Psoas muscle (tissue), 8 donors: Measurements from ENCODE around the gene PMEPA1. TPM values are rescaled to one million over a fixed set of nuclear protein-coding genes. Genes with fewer than 3 reads are reported as not detected.

Source experiments
- ATAC-seq, 4 donors: fragments of 200-7000 bp; cut with Tn5 transposase; one replicate each; pipeline ENCODE4 v1.9.1; 2020; ENCODE audit warnings: moderate library complexity in 3 of 4, mild to moderate bottlenecking in 2 of 4
- DNase-seq, 2 donors: peaks; one replicate each; pipeline ENCODE4 v3.0.0-alpha.2; 2020
- H3K27ac ChIP-seq: fragments of 200-600 bp; one replicate; pipeline ENCODE4 v1.8.0; 2022
- H3K27me3 ChIP-seq, 3 donors: fragments of 200-600 bp in 1 of 3; one replicate each; pipeline versions ENCODE4 v1.6.1 to v1.8.0; 2013 to 2022; ENCODE audit warnings: low read length in 2 of 3, mild to moderate bottlenecking in 2 of 3, moderate library complexity in 1 of 3; ENCODE audit not compliant: insufficient read depth in 3 of 3
- H3K36me3 ChIP-seq, 2 donors: fragments of 200-600 bp in 1 of 2; one replicate each; pipeline versions ENCODE4 v1.6.1 to v1.8.0; 2013 to 2022; ENCODE audit warnings: low read depth in 1 of 2, mild to moderate bottlenecking in 1 of 2, moderate library complexity in 1 of 2; ENCODE audit not compliant: insufficient read depth in 1 of 2
- H3K4me1 ChIP-seq: fragments of 200-600 bp; one replicate; pipeline ENCODE4 v1.8.0; 2022
- H3K4me3 ChIP-seq: fragments of 200-600 bp; one replicate; pipeline ENCODE4 v1.8.0; 2022; ENCODE audit warnings: mild to moderate bottlenecking
- H3K9me3 ChIP-seq: fragments of 200-600 bp; one replicate; pipeline ENCODE4 v1.8.0; 2022
- CTCF ChIP-seq: fragments of 200-600 bp; IDR thresholded peaks from one replicate; pipeline ENCODE4 v1.8.0; 2022; ENCODE audit warnings: antibody characterized with exemption
- WGBS, 3 donors: extraction: QIAGEN DNeasy Blood & Tissue Kit; methylation state at CpG; one replicate each; pipeline versions ENCODE4 v1.1.6 to v1.1.7; 2013; 5-methylcytosine and 5-hydroxymethylcytosine counted together
- intact Hi-C, 2 donors: fragments of 100-400 bp; cut with DNase I; formaldehyde crosslinking; loops; one replicate each; pipeline versions ENCODE4 v1.11.0 to v1.14.2; 2022
- polyA plus RNA-seq, 3 donors: library from polyadenylated mRNA; stranded (reverse); fragments of 200-250 nt; gene quantifications; one replicate each; pipeline ENCODE4 v1.2.3, GENCODE V29; 2013
- total RNA-seq, 4 donors: library from RNA; stranded (reverse); fragmentation: NEBNext Ultra II Directional in 2 of 4; extraction: Animal tissue kit (Norgen Biotek cat#: 25700) in 2 of 4; gene quantifications; one replicate each; pipeline versions ENCODE4 v1.2.1 to v1.2.4, GENCODE V29; 2021 to 2023
- donor health status: healthy with polysubstance abuse.
- donor health status: DM: no; HTN: no; CAD: no; lungs with moderate emphysema.
- donor health status: Bipolar disorder and iron deficiency.
- donor health status: healthy.
- donor health status: DM: yes; HTN: yes; CAD: no.
- donor health status: DM: no; HTN: no; CAD: no.
- donor health status: DM: no; HTN: no; CAD: no.
- donor health status: DM: yes; HTN: yes; CAD: no.

PMEPA1 gene
- total and polyA plus RNA-seq, 7 donors = 8.9 to 34.0 (median 17.1) TPM

- Histone ChIP-seq H3K9me3 (no peaks in the 10 kb centered on the region), H3K36me3 (no peaks in the 10 kb centered on the region), H3K27me3 (no peaks in the 10 kb centered on the region), H3K4me1 (no peaks in the 10 kb centered on the region), H3K27ac (no peak overlapping the region), H3K4me3 (no peak overlapping the region)
- no peak for ATAC-seq
- 68 to 74% (median 70%) methylated on average over 19 of the region's 19 CpGs for WGBS, 3 donors
- no peak for TF ChIP-seq CTCF
- DNase-seq = peak in 1 of 2 donors; percentile 75
- intact Hi-C loops = no loop called here
Measured at GRCh38 chr20:57619051-57619831, 90.6 kb downstream of the PMEPA1 start.

GRCh38 chr20:57618764-57619050, 91.1 kb downstream of the PMEPA1 start:
- no peak for ATAC-seq
- no peaks in the 10 kb centered on the region for H3K9me3 ChIP-seq
- intact Hi-C loops = no loop called here
- no peaks in the 10 kb centered on the region for H3K27me3 ChIP-seq
- H3K4me3 ChIP-seq = no peak overlapping the region
- no peaks in the 10 kb centered on the region for H3K4me1 ChIP-seq
- 68 to 75% (median 69%) methylated on average over 6 of the region's 6 CpGs for WGBS, 3 donors
- no peak for TF ChIP-seq CTCF
- DNase-seq = no peak
- no peaks in the 10 kb centered on the region for H3K36me3 ChIP-seq
- H3K27ac ChIP-seq = no peak overlapping the region

GRCh38 chr20:57618091-57618763, 91.6 kb downstream of the PMEPA1 start:
- H3K4me3 ChIP-seq = no peak overlapping the region
- H3K27me3 ChIP-seq = peaks cover 0 to 4% (median 0%) of the 10 kb centered on the region in 3 donors
- H3K27ac ChIP-seq = no peak overlapping the region
- no peak for TF ChIP-seq CTCF
- ATAC-seq (no peak), DNase-seq (peak in 1 of 2 donors; percentile 39)
- intact Hi-C loops = no loop called here
- WGBS, 3 donors = 76 to 80% (median 80%) methylated on average over 14 of the region's 14 CpGs
- no peaks in the 10 kb centered on the region for H3K36me3 ChIP-seq
- H3K4me1 ChIP-seq = no peaks in the 10 kb centered on the region
- H3K9me3 ChIP-seq = no peaks in the 10 kb centered on the region

- ATAC-seq (no peak), DNase-seq (peak in 1 of 2 donors; percentile 38)
- intact Hi-C loops = no loop called here
- no peak overlapping the region for H3K27ac ChIP-seq
- no peak for TF ChIP-seq CTCF
- H3K27me3 ChIP-seq = peaks cover 0 to 6% (median 0%) of the 10 kb centered on the region in 3 donors
- no peaks in the 10 kb centered on the region for H3K9me3 ChIP-seq
- no peaks in the 10 kb centered on the region for H3K4me1 ChIP-seq
- no peaks in the 10 kb centered on the region for H3K36me3 ChIP-seq
- WGBS, 3 donors = 85 to 90% (median 89%) methylated on average over 6 of the region's 6 CpGs
- H3K4me3 ChIP-seq = no peak overlapping the region
Measured at GRCh38 chr20:57617079-57617795, 92.6 kb downstream of the PMEPA1 start.
